Endothelial cell of umbilical vein (primary cell): Measurements from ENCODE around the gene EPSTI1. TPM values are rescaled to one million over a fixed set of nuclear protein-coding genes. Genes with fewer than 3 reads are reported as not detected.

Source experiments
- BruUV-seq: library from RNA; stranded (reverse); fragments of 400-500 nt; replicated peaks from 2 replicates; lab custom pipeline; 2021; lab: Mats Ljungman, UMichigan
- CTCF ChIA-PET: fragments of 300-600, 350-600 bp; sonication (Branson Sonifier 250); formaldehyde crosslinking; loops from one replicate; lab custom pipeline; 2021; ENCODE audit warnings: antibody characterized with exemption, inconsistent platforms; lab: Charles Lee
- POLR2A ChIA-PET: fragments of 300-600, 350-600 bp; sonication (Branson Sonifier 250); formaldehyde crosslinking; loops from one replicate; lab custom pipeline; 2021; ENCODE audit warnings: antibody characterized with exemption, inconsistent platforms; lab: Charles Lee
- DNase-seq: peaks from one replicate; pipeline ENCODE4 v3.0.0-alpha.2; 2011; ENCODE audit warnings: low read depth, low spot score
- FAIRE-seq: peaks from 2 replicates; lab custom pipeline; 2011; peaks lifted over from hg19 to GRCh38; lab: Jason Lieb, UNC
- H2AFZ ChIP-seq: 2 replicates; pipeline ENCODE4 v1.6.0; 2012; ENCODE audit warnings: low read depth, low read length, control low read depth, inconsistent platforms
- H3K27ac ChIP-seq: 2 replicates; pipeline ENCODE4 v1.5.1; 2011; ENCODE audit warnings: low read depth, mild to moderate bottlenecking, control low read depth, low read length, moderate library complexity; ENCODE audit not compliant: insufficient read depth
- H3K27me3 ChIP-seq, 2 experiments: 2 replicates each; pipeline versions ENCODE4 v1.6.0 to v1.6.1; 2011; ENCODE audit warnings: low read length in 2 of 2, mixed read lengths in 1 of 2; ENCODE audit not compliant: control insufficient read depth in 2 of 2, insufficient read depth in 2 of 2
- H3K36me3 ChIP-seq, 2 experiments: 2 replicates in 1 of 2; 3 replicates in 1 of 2; pipeline ENCODE4 v1.5.1; 2011; ENCODE audit warnings: low read length in 2 of 2, mild to moderate bottlenecking in 1 of 2, moderate library complexity in 1 of 2; ENCODE audit not compliant: control insufficient read depth in 2 of 2, insufficient read depth in 2 of 2; ENCODE audit errors: extremely low read depth in 1 of 2
- H3K4me1 ChIP-seq: 3 replicates; pipeline ENCODE4 v1.5.1; 2011; ENCODE audit warnings: mild to moderate bottlenecking, low read length; ENCODE audit not compliant: control insufficient read depth, insufficient read depth; ENCODE audit errors: extremely low read depth
- H3K4me2 ChIP-seq: 2 replicates; pipeline ENCODE4 v1.6.1; 2011; ENCODE audit warnings: low read length, control low read depth, mixed read lengths; ENCODE audit not compliant: insufficient read depth
- H3K4me3 ChIP-seq, 3 experiments: fragments of 200-600 bp in 1 of 3; sonication (generic), shearing (Covaris generic) in 1 of 3; replicated peaks in 1 of 3; 2 replicates each; pipeline ENCODE4 v1.5.1; 2011 to 2016; ENCODE audit warnings: control low read depth in 3 of 3, low read length in 3 of 3, mild to moderate bottlenecking in 2 of 3, inconsistent platforms in 1 of 3, low read depth in 1 of 3, moderate library complexity in 1 of 3; ENCODE audit not compliant: insufficient read depth in 1 of 3
- H3K79me2 ChIP-seq: 2 replicates; pipeline ENCODE4 v1.6.0; 2012; ENCODE audit warnings: low read length, inconsistent platforms; ENCODE audit not compliant: control insufficient read depth, insufficient read depth
- H3K9ac ChIP-seq: replicated peaks from 2 replicates; pipeline ENCODE3; 2011; ENCODE audit warnings: low read length, control low read depth; ENCODE audit not compliant: insufficient read depth; ENCODE audit errors: extremely low read depth
- H3K9me1 ChIP-seq: replicated peaks from 3 replicates; pipeline ENCODE4 v1.6.0; 2011; ENCODE audit warnings: mild to moderate bottlenecking, low read length; ENCODE audit not compliant: control insufficient read depth, insufficient read depth; ENCODE audit errors: extremely low read depth
- H3K9me3 ChIP-seq: replicated peaks from 2 replicates; pipeline ENCODE4 v1.5.1; 2012; ENCODE audit warnings: low read length, inconsistent platforms; ENCODE audit not compliant: control insufficient read depth, insufficient read depth
- H4K20me1 ChIP-seq: replicated peaks from 2 replicates; pipeline ENCODE3; 2011; ENCODE audit warnings: mild to moderate bottlenecking, low read length; ENCODE audit not compliant: control insufficient read depth, insufficient read depth; ENCODE audit errors: extremely low read depth
- EZH2 ChIP-seq: IDR thresholded peaks from 2 replicates; pipeline ENCODE4 v1.6.1; 2012; ENCODE audit warnings: borderline replicate concordance, low read depth, mild to moderate bottlenecking, moderate library complexity, low read length, inconsistent platforms; ENCODE audit not compliant: severe bottlenecking
- FOS ChIP-seq: IDR thresholded peaks from 2 replicates; pipeline ENCODE4 v1.6.1; 2011; ENCODE audit warnings: mild to moderate bottlenecking, low read length, moderate library complexity, borderline replicate concordance; ENCODE audit not compliant: insufficient read depth
- GATA2 ChIP-seq: IDR thresholded peaks from 2 replicates; pipeline ENCODE4 v1.7.0; 2011; ENCODE audit warnings: low read depth, mild to moderate bottlenecking, moderate library complexity, mixed read lengths, low read length; ENCODE audit not compliant: insufficient read length, insufficient read depth
- JUN ChIP-seq: IDR thresholded peaks from 2 replicates; pipeline ENCODE4 v1.6.1; 2011; ENCODE audit warnings: borderline replicate concordance, low read depth; ENCODE audit not compliant: insufficient read length, insufficient read depth
- MYC ChIP-seq: IDR thresholded peaks from one replicate; pipeline ENCODE4 v1.6.1; 2011; ENCODE audit warnings: mild to moderate bottlenecking, low read depth, low read length
- POLR2A ChIP-seq: IDR thresholded peaks from 2 replicates; pipeline ENCODE4 v1.6.1; 2012; ENCODE audit warnings: low read depth, mild to moderate bottlenecking, control low read depth, low read length
- POLR2AphosphoS5 ChIP-seq: IDR thresholded peaks from 2 replicates; pipeline ENCODE4 v1.6.1; 2012; ENCODE audit warnings: low read depth, mild to moderate bottlenecking, control low read depth, low read length, moderate library complexity; ENCODE audit not compliant: insufficient read depth
- dilution Hi-C: fragments of 300-500 bp; cut with MboI; formaldehyde crosslinking; loops from one replicate; pipeline ENCODE4 v1.15.0; 2019; ENCODE audit warnings: low sequenced_read_pairs; ENCODE audit not compliant: extremely low pct_ligation_motif_present
- intact Hi-C: fragments of 100-400 bp; cut with micrococcal nuclease; formaldehyde crosslinking; loops from one replicate; pipeline ENCODE4 v1.10.0; 2022
- polyA plus RNA-seq, 4 experiments: library from polyadenylated mRNA; depleted of rRNA in 3 of 4; stranded (reverse) in 3 of 4; unstranded in 1 of 4; fragments of >200 nt; gene quantifications; 2 replicates each; pipeline versions ENCODE4 v1.2.1 to v1.2.3, GENCODE V29; 2011 to 2012; ENCODE audit warnings: missing spikeins in 1 of 4
- total RNA-seq: library from RNA; stranded (reverse); gene quantifications from 2 replicates; pipeline ENCODE4 v1.2.3, GENCODE V29; 2021
- TF ChIP-seq, protein P1 (sequence below), 2 donors: IDR thresholded peaks; 1 replicate in 1 of 2; 2 replicates in 1 of 2; pipeline ENCODE4 v1.5.1; 2011; ENCODE audit warnings: low read length in 2 of 2, mild to moderate bottlenecking in 2 of 2, moderate library complexity in 2 of 2, control low read depth in 1 of 2, inconsistent platforms in 1 of 2, low read depth in 1 of 2; ENCODE audit not compliant: insufficient read depth in 1 of 2; ENCODE audit errors: extremely low read depth in 1 of 2
- TF ChIP-seq, protein P2 (sequence below): IDR thresholded peaks from 2 replicates; pipeline ENCODE4 v1.6.1; 2011; ENCODE audit not compliant: insufficient read depth, insufficient read length

The EPSTI1 gene
- total and polyA plus RNA-seq, 2 donors (not counting 3 experiments of a cell fraction or from before 2014, with no cell fraction given): 0.77 to 3.1 TPM

DNA sequence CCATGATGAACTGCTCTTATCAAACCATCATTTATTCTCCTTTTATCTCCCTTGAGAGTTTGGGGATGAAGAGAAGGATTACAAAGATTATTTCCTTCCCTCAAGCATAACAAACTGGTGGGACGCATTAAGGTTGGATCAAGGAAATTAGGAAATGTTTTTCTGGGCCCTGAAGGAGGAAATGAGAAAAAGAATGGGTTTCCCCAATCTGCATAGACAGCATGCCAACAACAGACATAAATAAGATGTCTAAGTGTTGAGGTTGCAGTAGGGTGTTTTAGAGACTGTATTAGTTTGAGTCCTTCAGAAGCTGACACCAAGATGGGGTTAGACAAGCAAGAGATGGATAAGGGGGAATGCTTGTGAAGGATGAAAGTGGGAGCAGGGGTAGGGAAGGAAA lies 7.3 kb downstream of the EPSTI1 start:
- CTCF ChIA-PET: no interaction called here
- H3K27ac ChIP-seq: no peak overlapping the region
- no peak overlapping the region for H3K9ac ChIP-seq
- H3K4me3 ChIP-seq: no peak overlapping the region
- dilution Hi-C loops (no loop called here), intact Hi-C loops (no loop called here)
- H3K9me1 ChIP-seq: no peaks in the 10 kb centered on the region
- H3K4me2 ChIP-seq: no peak overlapping the region
- DNase-seq (no peak), FAIRE-seq (no peak)
- H3K27me3 ChIP-seq: no peaks in the 10 kb centered on the region
- H3K79me2 ChIP-seq: no peaks in the 10 kb centered on the region
- no peaks in the 10 kb centered on the region for H4K20me1 ChIP-seq
- POLR2A ChIA-PET: no interaction called here
- H3K36me3 ChIP-seq: no peaks in the 10 kb centered on the region
- no peaks in the 10 kb centered on the region for H3K9me3 ChIP-seq
- BruUV-seq: no TSS peak
- H2AFZ ChIP-seq: no peak overlapping the region
- H3K4me1 ChIP-seq: no peaks in the 10 kb centered on the region
- TF ChIP-seq POLR2AphosphoS5 (no peak), POLR2A (no peak), GATA2 (no peak), MYC (no peak), EZH2 (no peak), FOS (no peak), JUN (no peak)
- TF ChIP-seq, protein P1, sequence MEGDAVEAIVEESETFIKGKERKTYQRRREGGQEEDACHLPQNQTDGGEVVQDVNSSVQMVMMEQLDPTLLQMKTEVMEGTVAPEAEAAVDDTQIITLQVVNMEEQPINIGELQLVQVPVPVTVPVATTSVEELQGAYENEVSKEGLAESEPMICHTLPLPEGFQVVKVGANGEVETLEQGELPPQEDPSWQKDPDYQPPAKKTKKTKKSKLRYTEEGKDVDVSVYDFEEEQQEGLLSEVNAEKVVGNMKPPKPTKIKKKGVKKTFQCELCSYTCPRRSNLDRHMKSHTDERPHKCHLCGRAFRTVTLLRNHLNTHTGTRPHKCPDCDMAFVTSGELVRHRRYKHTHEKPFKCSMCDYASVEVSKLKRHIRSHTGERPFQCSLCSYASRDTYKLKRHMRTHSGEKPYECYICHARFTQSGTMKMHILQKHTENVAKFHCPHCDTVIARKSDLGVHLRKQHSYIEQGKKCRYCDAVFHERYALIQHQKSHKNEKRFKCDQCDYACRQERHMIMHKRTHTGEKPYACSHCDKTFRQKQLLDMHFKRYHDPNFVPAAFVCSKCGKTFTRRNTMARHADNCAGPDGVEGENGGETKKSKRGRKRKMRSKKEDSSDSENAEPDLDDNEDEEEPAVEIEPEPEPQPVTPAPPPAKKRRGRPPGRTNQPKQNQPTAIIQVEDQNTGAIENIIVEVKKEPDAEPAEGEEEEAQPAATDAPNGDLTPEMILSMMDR (IDR thresholded peaks at IDR 0.05; ENCODE audit: extremely low read depth in 1 of 2, insufficient read depth in 1 of 2, low read depth in 1 of 2, low read length in 2 of 2): no peak
- TF ChIP-seq, protein P2, sequence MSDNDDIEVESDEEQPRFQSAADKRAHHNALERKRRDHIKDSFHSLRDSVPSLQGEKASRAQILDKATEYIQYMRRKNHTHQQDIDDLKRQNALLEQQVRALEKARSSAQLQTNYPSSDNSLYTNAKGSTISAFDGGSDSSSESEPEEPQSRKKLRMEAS: no peak
